HEK293 (cell line): Measurements from ENCODE around the gene PRF1.

Experiments
- CTCF ChIA-PET: fragments of 350-600 bp; formaldehyde crosslinking; extraction: SDS; loops from one replicate; lab custom pipeline; 2021; ENCODE audit warnings: antibody characterized with exemption; lab: Yijun Ruan, JAX
- POLR2A ChIA-PET: fragments of 300-600 bp; formaldehyde crosslinking; extraction: SDS; loops from one replicate; lab custom pipeline; 2020; ENCODE audit warnings: antibody characterized with exemption, inconsistent platforms; lab: Yijun Ruan, JAX
- H3K27ac ChIP-seq: fragments of 200-500 bp; sonication (Bioruptor generic); 2 replicates; pipeline ENCODE4 v1.5.1; 2014; ENCODE audit warnings: low read depth, low read length, control low read depth, inconsistent platforms; ENCODE audit errors: extremely low read depth
- H3K36me3 ChIP-seq, 2 experiments: fragments of 200-500 bp in 1 of 2; sonication (Bioruptor generic) in 1 of 2; 1 replicate in 1 of 2; 2 replicates in 1 of 2; pipeline ENCODE4 v1.5.1; 2014 to 2017; ENCODE audit warnings: inconsistent platforms in 2 of 2, low read length in 2 of 2; ENCODE audit not compliant: control insufficient read depth in 2 of 2, insufficient read depth in 1 of 2
- H3K4me1 ChIP-seq: fragments of 200-500 bp; sonication (Bioruptor generic); 2 replicates; pipeline ENCODE4 v1.5.1; 2014; ENCODE audit warnings: mild to moderate bottlenecking, low read length, inconsistent platforms; ENCODE audit not compliant: control insufficient read depth, insufficient read depth
- H3K4me3 ChIP-seq: 2 replicates; pipeline ENCODE4 v1.5.1; 2011; ENCODE audit warnings: low read depth, mild to moderate bottlenecking, control low read depth, low read length, moderate library complexity
- H3K9me3 ChIP-seq: fragments of 200-500 bp; sonication (Bioruptor generic); 2 replicates; pipeline ENCODE4 v1.5.1; 2014; ENCODE audit warnings: low read depth, low read length, inconsistent platforms; ENCODE audit not compliant: control insufficient read depth, insufficient read depth
- KLF1 ChIP-seq: fragments of 450-650 bp; formaldehyde crosslinking; IDR thresholded peaks from 2 replicates; pipeline ENCODE4 v1.5.1; 2016; ENCODE audit warnings: missing biosample characterization, missing genetic modification characterization
- MYNN ChIP-seq: fragments of 450-650 bp; formaldehyde crosslinking; IDR thresholded peaks from 2 replicates; pipeline ENCODE4 v1.5.1; 2016; ENCODE audit warnings: missing biosample characterization, missing genetic modification characterization, borderline replicate concordance
- PRDM1 ChIP-seq: fragments of 450-650 bp; formaldehyde crosslinking; IDR thresholded peaks from 2 replicates; pipeline ENCODE4; 2016; ENCODE audit warnings: missing biosample characterization, missing genetic modification characterization
- YY1 ChIP-seq: fragments of 450-650 bp; formaldehyde crosslinking; IDR thresholded peaks from 2 replicates; pipeline ENCODE4 v1.5.1; 2018; ENCODE audit warnings: missing biosample characterization, missing genetic modification characterization
- ZBTB48 ChIP-seq: fragments of 450-650 bp; formaldehyde crosslinking; IDR thresholded peaks from 2 replicates; pipeline ENCODE4 v1.5.1; 2016; ENCODE audit warnings: missing biosample characterization, missing genetic modification characterization
- ZNF10 ChIP-seq: fragments of 450-650 bp; formaldehyde crosslinking; IDR thresholded peaks from 2 replicates; pipeline ENCODE4 v1.5.1; 2017; ENCODE audit warnings: missing biosample characterization, missing genetic modification characterization
- ZNF138 ChIP-seq: fragments of 450-650 bp; formaldehyde crosslinking; IDR thresholded peaks from 2 replicates; pipeline ENCODE4 v1.5.1; 2016; ENCODE audit warnings: missing biosample characterization, missing genetic modification characterization, borderline replicate concordance
- ZNF248 ChIP-seq: fragments of 450-650 bp; formaldehyde crosslinking; IDR thresholded peaks from 2 replicates; pipeline ENCODE4 v1.5.1; 2017; ENCODE audit warnings: missing biosample characterization, missing genetic modification characterization
- ZNF274 ChIP-seq, 2 experiments: fragments of 200-500 bp in 1 of 2; fragments of 450-650 bp in 1 of 2; sonication (Bioruptor generic) in 1 of 2; formaldehyde crosslinking in 1 of 2; IDR thresholded peaks; 2 replicates each; pipeline versions ENCODE4 v1.5.1 to v1.6.1; 2014 to 2016; ENCODE audit warnings: borderline replicate concordance in 1 of 2, inconsistent platforms in 1 of 2, low read length in 1 of 2, missing biosample characterization in 1 of 2, missing genetic modification characterization in 1 of 2
- ZNF324 ChIP-seq: fragments of 450-650 bp; formaldehyde crosslinking; IDR thresholded peaks from 2 replicates; pipeline ENCODE4 v1.5.1; 2016; ENCODE audit warnings: missing biosample characterization, missing genetic modification characterization
- ZNF37A ChIP-seq: fragments of 450-650 bp; IDR thresholded peaks from 2 replicates; pipeline ENCODE4 v1.5.1; 2018; ENCODE audit warnings: missing biosample characterization, missing genetic modification characterization
- ZNF394 ChIP-seq: fragments of 450-650 bp; formaldehyde crosslinking; IDR thresholded peaks from 2 replicates; pipeline ENCODE4 v1.5.1; 2016; ENCODE audit warnings: missing biosample characterization, missing genetic modification characterization, mild to moderate bottlenecking, moderate library complexity, borderline replicate concordance
- ZNF423 ChIP-seq: fragments of 450-650 bp; formaldehyde crosslinking; IDR thresholded peaks from 2 replicates; pipeline ENCODE4 v1.5.1; 2016; ENCODE audit warnings: missing biosample characterization, missing genetic modification characterization
- ZNF530 ChIP-seq: fragments of 450-650 bp; formaldehyde crosslinking; IDR thresholded peaks from 2 replicates; pipeline ENCODE4 v1.5.1; 2016; ENCODE audit warnings: low read depth, missing biosample characterization, missing genetic modification characterization
- ZNF555 ChIP-seq: fragments of 450-650 bp; formaldehyde crosslinking; conservative IDR thresholded peaks from 2 replicates; pipeline ENCODE4 v1.5.1; 2017; ENCODE audit warnings: missing biosample characterization, mild to moderate bottlenecking, missing genetic modification characterization, inconsistent platforms
- ZNF560 ChIP-seq: fragments of 450-650 bp; formaldehyde crosslinking; IDR thresholded peaks from 2 replicates; pipeline ENCODE4 v1.5.1; 2017; ENCODE audit warnings: missing biosample characterization, missing genetic modification characterization, borderline replicate concordance
- ZNF596 ChIP-seq: fragments of 450-650 bp; IDR thresholded peaks from 2 replicates; pipeline ENCODE4 v1.5.0; 2018; ENCODE audit warnings: missing biosample characterization, mild to moderate bottlenecking, missing genetic modification characterization, moderate library complexity
- ZNF626 ChIP-seq: fragments of 450-650 bp; sonication (Bioruptor Pico); formaldehyde crosslinking; IDR thresholded peaks from 2 replicates; pipeline ENCODE4 v1.5.1; 2018; ENCODE audit warnings: missing biosample characterization, missing genetic modification characterization, inconsistent platforms
- ZNF76 ChIP-seq: fragments of 450-650 bp; formaldehyde crosslinking; IDR thresholded peaks from 2 replicates; pipeline ENCODE4; 2016; ENCODE audit warnings: low read depth, missing biosample characterization, missing genetic modification characterization, borderline replicate concordance
- TF ChIP-seq, protein P1 (sequence below): fragments of 450-650 bp; formaldehyde crosslinking; IDR thresholded peaks from 2 replicates; pipeline ENCODE4 v1.5.1; 2016; ENCODE audit warnings: missing biosample characterization, missing genetic modification characterization, low read depth
- TF ChIP-seq, protein P2 (sequence below): fragments of 450-650 bp; formaldehyde crosslinking; IDR thresholded peaks from 2 replicates; pipeline ENCODE4 v1.5.1; 2016; ENCODE audit warnings: missing biosample characterization, missing genetic modification characterization
- TF ChIP-seq, protein P3 (sequence below): fragments of 450-650 bp; formaldehyde crosslinking; IDR thresholded peaks from 2 replicates; pipeline ENCODE4 v1.5.1; 2016; ENCODE audit warnings: missing biosample characterization, missing genetic modification characterization, borderline replicate concordance

Gene PRF1

DNA sequence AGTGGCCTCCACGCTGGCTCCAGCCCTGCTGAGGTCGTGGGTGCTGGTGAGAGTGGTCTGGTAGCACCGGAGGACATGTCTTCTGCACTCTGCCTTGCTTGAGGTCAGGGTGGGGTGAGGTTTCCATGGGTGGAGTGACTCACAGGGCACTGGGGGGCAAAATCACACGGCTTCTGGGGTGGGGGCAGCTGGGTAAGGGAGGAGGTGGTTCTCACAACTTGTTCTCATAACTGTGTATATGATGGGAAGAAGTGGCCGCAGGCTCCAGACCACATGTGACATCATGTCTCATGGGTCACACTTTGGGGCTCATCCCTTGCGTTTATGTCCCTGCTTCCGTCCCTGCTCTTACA is 884 bp upstream of the PRF1 start (continued):
- TF ChIP-seq ZNF10 (tag by site-specific recombination) (no peak), ZBTB48 (no peak)

DNA sequence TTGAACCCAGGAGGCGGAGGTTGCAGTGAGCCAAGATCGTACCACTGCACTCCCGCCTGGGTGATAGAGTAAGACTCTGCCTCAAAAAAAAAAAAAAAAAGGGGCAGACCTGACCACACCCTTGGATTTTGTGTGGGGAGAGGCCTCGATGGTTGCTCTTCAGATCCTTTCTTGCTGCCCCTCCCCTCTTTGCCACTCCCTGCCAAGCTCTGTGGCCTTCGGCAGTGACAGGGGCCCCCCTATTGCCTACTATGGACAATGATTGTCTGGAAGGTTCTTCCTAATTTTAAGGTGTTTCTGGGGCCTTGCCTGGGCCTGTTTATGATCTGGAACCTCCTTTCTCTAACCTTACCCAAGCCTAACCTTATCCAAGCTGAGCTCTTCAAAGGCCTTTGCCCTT is 795 bp downstream of the PRF1 start:
- CTCF ChIA-PET: no interaction called here
- no peak overlapping the region for H3K27ac ChIP-seq
- TF ChIP-seq ZNF324 (tag by site-specific recombination) (no peak), ZNF394 (tag by site-specific recombination) (no peak), ZNF274 (IDR thresholded peaks at IDR 0.05; ENCODE audit: low read length) (no peak), ZNF274 (tag by site-specific recombination; IDR thresholded peaks at IDR 0.05; ENCODE audit: borderline replicate concordance) (no peak), ZNF626 (no peak), YY1 (no peak), ZNF37A (tag by site-specific recombination) (no peak), PRDM1 (tag by site-specific recombination) (no peak), KLF1 (tag by site-specific recombination) (no peak), MYNN (no peak), ZNF530 (tag by site-specific recombination) (no peak), ZNF596 (tag by site-specific recombination) (no peak), ZNF248 (tag by site-specific recombination) (no peak), ZNF555 (tag by site-specific recombination) (no peak), ZNF560 (tag by site-specific recombination) (no peak), ZNF138 (tag by site-specific recombination) (no peak), ZNF423 (no peak), ZNF76 (tag by site-specific recombination) (no peak)
- TF ChIP-seq, protein P1, sequence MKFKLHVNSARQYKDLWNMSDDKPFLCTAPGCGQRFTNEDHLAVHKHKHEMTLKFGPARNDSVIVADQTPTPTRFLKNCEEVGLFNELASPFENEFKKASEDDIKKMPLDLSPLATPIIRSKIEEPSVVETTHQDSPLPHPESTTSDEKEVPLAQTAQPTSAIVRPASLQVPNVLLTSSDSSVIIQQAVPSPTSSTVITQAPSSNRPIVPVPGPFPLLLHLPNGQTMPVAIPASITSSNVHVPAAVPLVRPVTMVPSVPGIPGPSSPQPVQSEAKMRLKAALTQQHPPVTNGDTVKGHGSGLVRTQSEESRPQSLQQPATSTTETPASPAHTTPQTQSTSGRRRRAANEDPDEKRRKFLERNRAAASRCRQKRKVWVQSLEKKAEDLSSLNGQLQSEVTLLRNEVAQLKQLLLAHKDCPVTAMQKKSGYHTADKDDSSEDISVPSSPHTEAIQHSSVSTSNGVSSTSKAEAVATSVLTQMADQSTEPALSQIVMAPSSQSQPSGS: no peak
- TF ChIP-seq, protein P2, sequence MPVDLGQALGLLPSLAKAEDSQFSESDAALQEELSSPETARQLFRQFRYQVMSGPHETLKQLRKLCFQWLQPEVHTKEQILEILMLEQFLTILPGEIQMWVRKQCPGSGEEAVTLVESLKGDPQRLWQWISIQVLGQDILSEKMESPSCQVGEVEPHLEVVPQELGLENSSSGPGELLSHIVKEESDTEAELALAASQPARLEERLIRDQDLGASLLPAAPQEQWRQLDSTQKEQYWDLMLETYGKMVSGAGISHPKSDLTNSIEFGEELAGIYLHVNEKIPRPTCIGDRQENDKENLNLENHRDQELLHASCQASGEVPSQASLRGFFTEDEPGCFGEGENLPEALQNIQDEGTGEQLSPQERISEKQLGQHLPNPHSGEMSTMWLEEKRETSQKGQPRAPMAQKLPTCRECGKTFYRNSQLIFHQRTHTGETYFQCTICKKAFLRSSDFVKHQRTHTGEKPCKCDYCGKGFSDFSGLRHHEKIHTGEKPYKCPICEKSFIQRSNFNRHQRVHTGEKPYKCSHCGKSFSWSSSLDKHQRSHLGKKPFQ (tag by site-specific recombination): no peak
- TF ChIP-seq, protein P3, sequence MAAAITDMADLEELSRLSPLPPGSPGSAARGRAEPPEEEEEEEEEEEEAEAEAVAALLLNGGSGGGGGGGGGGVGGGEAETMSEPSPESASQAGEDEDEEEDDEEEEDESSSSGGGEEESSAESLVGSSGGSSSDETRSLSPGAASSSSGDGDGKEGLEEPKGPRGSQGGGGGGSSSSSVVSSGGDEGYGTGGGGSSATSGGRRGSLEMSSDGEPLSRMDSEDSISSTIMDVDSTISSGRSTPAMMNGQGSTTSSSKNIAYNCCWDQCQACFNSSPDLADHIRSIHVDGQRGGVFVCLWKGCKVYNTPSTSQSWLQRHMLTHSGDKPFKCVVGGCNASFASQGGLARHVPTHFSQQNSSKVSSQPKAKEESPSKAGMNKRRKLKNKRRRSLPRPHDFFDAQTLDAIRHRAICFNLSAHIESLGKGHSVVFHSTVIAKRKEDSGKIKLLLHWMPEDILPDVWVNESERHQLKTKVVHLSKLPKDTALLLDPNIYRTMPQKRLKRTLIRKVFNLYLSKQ: no peak
- TF ChIP-seq, all 188 proteins: peak for 0
- no peak overlapping the region for H3K4me3 ChIP-seq
- H3K4me1 ChIP-seq: no peaks in the 10 kb centered on the region
- H3K36me3 ChIP-seq: no peaks in the 10 kb centered on the region
- no peaks in the 10 kb centered on the region for H3K9me3 ChIP-seq
- POLR2A ChIA-PET: no interaction called here
